Ovary (tissue), 9 donors: ENCODE measurements around the gene ARL11. TPM values are rescaled to one million over a fixed set of nuclear protein-coding genes. Genes with fewer than 3 reads are reported as not detected.
"Not testable (repeated sequence)": the region's sequence is repeated elsewhere in the genome, so short reads cannot be mapped to it uniquely, and the experiment has no call there.

Experiments
- DNase-seq, 5 donors: peaks; one replicate each; pipeline ENCODE4 v3.0.0-alpha.2; 2019 to 2020
- H3K27ac ChIP-seq, 2 donors: fragments of 200-600 bp; one replicate each; pipeline versions ENCODE4 v1.5.1 to v1.8.0; 2019 to 2022
- H3K27me3 ChIP-seq: fragments of 200-600 bp; one replicate; pipeline ENCODE4 v1.8.0; 2022
- H3K36me3 ChIP-seq: fragments of 200-600 bp; sonication (generic); one replicate; pipeline ENCODE4 v1.5.1; 2019
- H3K4me1 ChIP-seq: one replicate; pipeline ENCODE4 v1.8.1; 2013; ENCODE audit warnings: mild to moderate bottlenecking, moderate library complexity; ENCODE audit not compliant: insufficient read depth
- H3K4me3 ChIP-seq: fragments of 200-600 bp; sonication (generic); one replicate; pipeline ENCODE4 v1.5.1; 2017
- H3K9me3 ChIP-seq, 2 donors: fragments of 200-600 bp in 1 of 2; sonication (generic) in 1 of 2; one replicate each; pipeline versions ENCODE4 v1.5.1 to v1.8.1; 2013 to 2019; ENCODE audit warnings: mild to moderate bottlenecking in 1 of 2, moderate library complexity in 1 of 2
- EP300 ChIP-seq: sonication (generic); formaldehyde crosslinking; IDR thresholded peaks from one replicate; pipeline ENCODE4 v1.6.1; 2017; ENCODE audit warnings: antibody characterized with exemption
- POLR2A ChIP-seq: fragments of 450-650 bp; IDR thresholded peaks from one replicate; pipeline ENCODE4 v1.6.1; 2017; ENCODE audit warnings: antibody characterized with exemption, mild to moderate bottlenecking, moderate library complexity
- WGBS, 3 donors: extraction: QIAGEN DNeasy Blood & Tissue Kit in 1 of 3; methylation state at CpG; one replicate each; pipeline versions ENCODE4 v1.1.5 to v1.1.7; 2013 to 2017; 5-methylcytosine and 5-hydroxymethylcytosine counted together
- intact Hi-C, 4 donors: fragments of 100-400 bp; cut with DNase I; formaldehyde crosslinking; loops; one replicate each; pipeline versions ENCODE4 v1.11.0 to v1.15.1; 2022 to 2023
- polyA plus RNA-seq, 2 donors: library from polyadenylated mRNA; stranded (reverse); fragments of 200-250 nt in 1 of 2; fragments of 350-450 nt in 1 of 2; fragmentation: Illumina TruSeq in 1 of 2; extraction: RNeasy Lipid Tissue Mini Kit (QIAGEN cat#74804) in 1 of 2; gene quantifications; one replicate each; pipeline ENCODE4 v1.2.3, GENCODE V29; 2013 to 2014
- total RNA-seq, 7 donors: library from RNA; depleted of rRNA in 2 of 7; stranded (reverse); fragments of >200 nt in 2 of 7; fragmentation: NEBNext Ultra II Directional in 3 of 7; extraction: Animal tissue kit (Norgen Biotek cat#: 25700) in 3 of 7; gene quantifications; one replicate each; pipeline versions ENCODE4 v1.1.0 to v1.2.4, GENCODE V29; 2016 to 2023
- TF ChIP-seq, protein P1 (sequence below), 3 donors: fragments of 450-650 bp in 2 of 3; fragments of 200-600 bp in 1 of 3; IDR thresholded peaks; one replicate each; pipeline versions ENCODE4 v1.5.1 to v1.8.0; 2016 to 2022; ENCODE audit warnings: antibody characterized with exemption in 3 of 3, mild to moderate bottlenecking in 1 of 3
- donor health status: DM: no; HTN: no; CAD: no; lungs with moderate emphysema.
- donor health status: DM: no; HTN: no; CAD: no.
- donor health status: Bipolar disorder and iron deficiency.
- donor health status: DM: yes; HTN: yes; CAD: no.
- donor health status: DM: no; HTN: no; CAD: no.
- donor health status: DM: yes; HTN: yes; CAD: no.

ARL11 gene
- total and polyA plus RNA-seq, 9 donors: 0.15 to 0.93 (median 0.28) TPM

GRCh38 chr13:49594576-49594975 lies 33.7 kb upstream of the ARL11 start:
- Histone ChIP-seq H3K27me3 (no peaks in the 10 kb centered on the region), H3K27ac (no peak overlapping the region), H3K36me3 (no peaks in the 10 kb centered on the region), H3K4me3 (no peak overlapping the region), H3K9me3 (no peaks in the 10 kb centered on the region), H3K4me1 (no peaks in the 10 kb centered on the region)
- intact Hi-C loops: no loop called here
- DNase-seq: no peak
- TF ChIP-seq, protein P1, sequence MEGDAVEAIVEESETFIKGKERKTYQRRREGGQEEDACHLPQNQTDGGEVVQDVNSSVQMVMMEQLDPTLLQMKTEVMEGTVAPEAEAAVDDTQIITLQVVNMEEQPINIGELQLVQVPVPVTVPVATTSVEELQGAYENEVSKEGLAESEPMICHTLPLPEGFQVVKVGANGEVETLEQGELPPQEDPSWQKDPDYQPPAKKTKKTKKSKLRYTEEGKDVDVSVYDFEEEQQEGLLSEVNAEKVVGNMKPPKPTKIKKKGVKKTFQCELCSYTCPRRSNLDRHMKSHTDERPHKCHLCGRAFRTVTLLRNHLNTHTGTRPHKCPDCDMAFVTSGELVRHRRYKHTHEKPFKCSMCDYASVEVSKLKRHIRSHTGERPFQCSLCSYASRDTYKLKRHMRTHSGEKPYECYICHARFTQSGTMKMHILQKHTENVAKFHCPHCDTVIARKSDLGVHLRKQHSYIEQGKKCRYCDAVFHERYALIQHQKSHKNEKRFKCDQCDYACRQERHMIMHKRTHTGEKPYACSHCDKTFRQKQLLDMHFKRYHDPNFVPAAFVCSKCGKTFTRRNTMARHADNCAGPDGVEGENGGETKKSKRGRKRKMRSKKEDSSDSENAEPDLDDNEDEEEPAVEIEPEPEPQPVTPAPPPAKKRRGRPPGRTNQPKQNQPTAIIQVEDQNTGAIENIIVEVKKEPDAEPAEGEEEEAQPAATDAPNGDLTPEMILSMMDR (IDR thresholded peaks at IDR 0.05): no peak
- TF ChIP-seq EP300 (no peak), POLR2A (no peak)

DNA sequence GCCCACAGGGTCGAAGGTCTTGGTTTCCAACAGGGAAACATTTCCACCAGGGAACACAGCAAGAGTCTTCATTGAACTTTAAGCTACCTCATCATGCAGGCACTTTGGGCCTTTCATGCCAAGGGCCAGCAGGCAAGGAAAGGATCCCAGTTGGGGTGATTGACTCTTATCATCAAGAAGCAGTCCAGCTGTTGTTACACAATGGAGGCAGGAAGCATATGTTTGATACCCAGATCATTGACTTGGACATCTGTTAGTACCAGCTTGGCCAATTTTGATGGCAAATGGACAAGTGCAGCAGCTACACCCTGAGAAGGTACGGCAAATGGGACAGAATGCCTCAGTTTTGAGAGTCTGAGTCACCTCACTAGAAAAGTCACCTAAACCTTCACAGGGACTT lies 32.1 kb upstream of the ARL11 start:
- intact Hi-C loops: no loop called here
- H3K4me1 ChIP-seq: no peaks in the 10 kb centered on the region
- H3K9me3 ChIP-seq: no peaks in the 10 kb centered on the region
- no peak for DNase-seq
- H3K36me3 ChIP-seq: no peaks in the 10 kb centered on the region
- no peak overlapping the region for H3K27ac ChIP-seq
- TF ChIP-seq, protein P1 (IDR thresholded peaks at IDR 0.05): no peak
- no peak for TF ChIP-seq POLR2A
- TF ChIP-seq EP300: no peak
- no peaks in the 10 kb centered on the region for H3K27me3 ChIP-seq
- WGBS, 3 donors: 61 to 87% (median 66%) methylated on average over 2 of the region's 2 CpGs
- no peak overlapping the region for H3K4me3 ChIP-seq

DNA sequence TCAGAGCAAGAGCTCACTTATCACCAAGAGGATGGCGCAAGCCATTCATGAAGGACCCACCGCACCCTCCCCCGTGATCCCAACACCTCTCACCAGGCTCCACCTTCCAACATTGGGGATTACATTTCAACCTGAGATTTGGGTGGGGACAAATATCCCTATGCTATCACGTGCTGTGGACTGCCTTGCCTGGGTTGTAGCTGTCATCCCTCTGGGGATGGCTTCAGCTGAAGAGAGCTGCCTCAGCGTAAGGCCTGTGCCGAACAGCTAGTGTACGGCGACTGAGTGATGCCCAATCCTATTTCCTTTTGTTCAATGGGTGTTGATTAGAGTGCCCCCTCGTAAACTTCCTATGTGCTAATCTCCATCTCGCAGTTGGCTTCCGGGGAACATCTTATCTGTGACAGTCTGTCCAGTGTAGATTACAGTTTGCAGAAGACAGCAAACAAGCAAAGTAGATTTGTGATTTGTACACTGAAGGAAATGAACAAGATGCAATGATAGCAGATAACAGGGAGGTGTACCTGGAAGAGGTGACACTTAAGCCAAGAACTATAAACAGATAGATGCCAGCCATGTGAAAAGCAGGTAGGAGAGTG lies 31.2 kb upstream of the ARL11 start:
- no peaks in the 10 kb centered on the region for H3K4me1 ChIP-seq
- no peaks in the 10 kb centered on the region for H3K36me3 ChIP-seq
- TF ChIP-seq EP300: no peak
- TF ChIP-seq, protein P1 (IDR thresholded peaks at IDR 0.05): no peak
- TF ChIP-seq POLR2A: no peak
- no peak overlapping the region for H3K27ac ChIP-seq
- intact Hi-C loops: no loop called here
- 81 to 87% (median 83%) methylated on average over 11 of the region's 11 CpGs for WGBS, 3 donors
- no peak for DNase-seq
- H3K27me3 ChIP-seq: no peaks in the 10 kb centered on the region
- no peaks in the 10 kb centered on the region for H3K9me3 ChIP-seq
- no peak overlapping the region for H3K4me3 ChIP-seq

DNA sequence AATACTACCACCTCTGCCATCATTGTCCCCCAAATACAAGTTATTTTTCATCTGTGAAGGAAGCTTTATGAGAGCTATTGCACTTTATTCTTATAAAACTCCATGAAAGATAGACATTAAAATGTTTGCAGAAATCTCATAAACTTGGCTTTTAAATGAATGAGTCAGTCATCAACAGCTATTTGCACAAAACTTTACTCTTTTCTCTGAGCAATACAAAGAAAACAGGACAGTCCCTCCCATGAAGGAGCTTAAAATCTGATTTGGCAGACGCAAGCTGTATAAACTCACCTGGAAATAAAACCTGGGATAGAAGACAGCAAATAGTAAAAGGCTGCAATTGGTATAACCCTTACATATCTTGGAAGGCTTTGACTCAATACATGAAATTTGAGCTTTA lies 26.3 kb upstream of the ARL11 start:
- no peak for DNase-seq
- intact Hi-C loops: loop anchor here in 2 of 4 donors (10.0 kb wide), 2 partner anchors 157 to 297 kb away; partner anchors contain the start of genes CAB39L (in 1 of the 2) and SETDB2 (in 1 of the 2)
- no peaks in the 10 kb centered on the region for H3K4me1 ChIP-seq
- no peaks in the 10 kb centered on the region for H3K27me3 ChIP-seq
- H3K36me3 ChIP-seq: no peaks in the 10 kb centered on the region
- H3K4me3 ChIP-seq: no peak overlapping the region
- H3K27ac ChIP-seq: no peak overlapping the region
- TF ChIP-seq, protein P1 (IDR thresholded peaks at IDR 0.05): no peak
- no peak for TF ChIP-seq POLR2A
- TF ChIP-seq EP300: no peak
- WGBS, 3 donors: 68 to 87% (median 76%) methylated on average over 1 of the region's 1 CpG
- H3K9me3 ChIP-seq: no peaks in the 10 kb centered on the region

DNA sequence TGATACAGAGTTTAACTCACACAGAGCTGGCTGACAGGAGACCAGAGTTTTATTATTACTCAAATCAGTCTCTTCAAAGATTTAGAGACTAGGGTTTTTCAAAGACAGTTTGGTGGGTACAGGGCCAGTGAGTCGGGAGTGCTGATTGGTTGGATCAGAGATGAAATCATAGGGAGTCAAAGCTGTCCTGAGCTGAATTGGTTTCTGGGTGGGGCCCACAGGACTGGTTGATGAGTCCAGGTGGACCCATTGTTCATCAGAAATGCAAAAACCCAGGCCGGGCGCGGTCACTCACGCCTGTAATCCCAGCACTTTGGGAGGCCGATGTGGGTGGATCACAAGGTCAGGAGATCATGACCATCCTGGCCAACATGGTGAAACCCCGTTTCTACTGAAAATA lies 25.7 kb upstream of the ARL11 start:
- not testable (repeated sequence) for DNase-seq, H3K36me3 ChIP-seq, H3K27me3 ChIP-seq, H3K4me3 ChIP-seq, H3K27ac ChIP-seq, H3K4me1 ChIP-seq, H3K9me3 ChIP-seq
- WGBS, 3 donors: 88 to 90% (median 88%) methylated on average over 7 of the region's 7 CpGs
- intact Hi-C loops: loop anchor here in 2 of 4 donors (10.0 kb wide), 2 partner anchors 158 to 298 kb away; partner anchors contain the start of genes CAB39L (in 1 of the 2) and SETDB2 (in 1 of the 2)
